Daoy (cell line): ENCODE results near the gene FHIT. TPM values are rescaled to one million over a fixed set of nuclear protein-coding genes. Genes with fewer than 3 reads are reported as not detected.
A peak's percentile ranks its signal among the peaks of the same experiment; 100 is the strongest.

ENCODE experiments used
- DNase-seq: peaks from one replicate; pipeline ENCODE4 v3.0.0-alpha.2; 2015; ENCODE audit warnings: low read depth
- total RNA-seq: library from RNA; depleted of rRNA; stranded (reverse); fragments of >200 nt; shearing (Covaris generic); gene quantifications from 2 replicates; pipeline ENCODE4 v1.2.3, GENCODE V29; 2014; rRNA removed

The FHIT gene
- not detected in 2 replicates for total RNA-seq

DNA sequence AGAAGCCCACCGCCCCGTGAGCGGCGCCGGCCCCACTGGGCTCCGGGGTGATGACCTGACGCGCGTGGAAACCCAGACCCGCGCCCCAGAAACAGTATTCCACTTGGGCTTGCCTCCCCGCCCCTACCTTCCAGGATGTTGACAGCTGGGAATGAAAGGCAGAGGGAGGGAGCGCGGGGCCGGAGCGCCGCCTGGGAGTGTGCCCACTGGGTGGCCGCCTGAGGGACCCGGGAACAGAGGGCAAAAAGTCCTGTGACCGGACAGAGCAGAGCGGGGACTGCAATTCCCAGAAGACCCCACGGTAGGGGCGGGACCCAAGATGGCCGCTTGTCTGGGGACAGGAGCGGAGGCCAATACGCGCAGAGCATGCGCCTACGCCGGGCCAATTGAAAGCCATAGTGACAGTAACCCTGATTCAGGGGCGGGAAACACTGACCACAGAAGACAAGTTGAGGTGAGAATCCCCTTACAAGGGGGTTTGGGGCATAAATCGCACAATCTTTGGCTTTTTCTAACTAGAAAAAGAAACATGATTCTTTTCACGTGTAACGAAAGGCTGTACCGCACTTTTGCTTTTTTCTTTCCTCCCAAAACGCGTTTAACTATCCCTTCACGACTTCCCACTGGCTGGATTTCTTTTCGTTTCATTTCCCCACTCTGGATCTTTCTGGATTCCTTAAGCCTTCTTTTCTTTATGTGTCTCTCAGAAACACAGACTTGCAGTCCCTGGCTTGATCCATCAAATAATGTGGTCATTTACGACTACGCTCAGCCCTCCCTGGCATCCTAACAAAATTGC lies at the start of gene FHIT:
TSS of gene FHIT (minus strand) at position 279 of the 799 bp plus-strand sequence.
- DNase-seq: peak; percentile 93

DNA sequence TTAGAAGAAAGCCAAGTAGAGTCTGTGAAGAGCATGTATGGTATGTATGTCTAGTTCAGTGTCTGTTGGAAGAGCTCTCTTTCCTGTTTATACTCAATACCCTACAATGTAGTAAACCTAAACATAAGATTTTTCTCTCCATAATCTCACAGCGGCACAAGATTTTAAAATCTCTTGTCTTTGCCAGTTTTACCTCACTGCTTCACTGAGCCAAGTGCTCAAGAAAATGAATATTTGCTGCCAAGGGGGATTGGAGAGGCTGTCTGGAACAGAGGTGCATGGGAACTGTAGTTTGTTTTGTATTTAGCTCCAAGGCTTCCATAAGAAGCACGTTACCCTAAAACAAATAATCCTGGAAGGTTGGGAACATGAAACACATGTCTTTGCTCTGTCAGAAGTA lies 49.5 kb upstream of the FHIT start:
- no peak for DNase-seq

DNA sequence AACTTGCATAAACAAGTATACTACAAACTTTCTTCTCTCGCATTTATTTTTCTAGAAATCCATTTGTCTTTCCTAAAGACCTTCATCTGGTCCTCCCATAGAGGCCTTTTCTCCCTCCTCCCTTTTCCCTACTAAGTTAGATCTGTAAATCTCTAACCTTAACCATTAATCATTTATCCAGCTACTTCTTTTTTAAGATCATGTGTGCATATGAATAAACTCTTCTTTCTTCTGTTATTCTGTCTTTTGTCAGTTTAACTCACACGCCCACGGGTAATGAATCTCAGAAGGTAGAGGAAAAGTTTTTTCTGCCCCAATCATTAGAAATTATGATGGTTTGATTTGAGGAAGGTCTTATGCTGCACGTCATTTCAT lies 48.7 kb upstream of the FHIT start:
- DNase-seq: no peak

DNA sequence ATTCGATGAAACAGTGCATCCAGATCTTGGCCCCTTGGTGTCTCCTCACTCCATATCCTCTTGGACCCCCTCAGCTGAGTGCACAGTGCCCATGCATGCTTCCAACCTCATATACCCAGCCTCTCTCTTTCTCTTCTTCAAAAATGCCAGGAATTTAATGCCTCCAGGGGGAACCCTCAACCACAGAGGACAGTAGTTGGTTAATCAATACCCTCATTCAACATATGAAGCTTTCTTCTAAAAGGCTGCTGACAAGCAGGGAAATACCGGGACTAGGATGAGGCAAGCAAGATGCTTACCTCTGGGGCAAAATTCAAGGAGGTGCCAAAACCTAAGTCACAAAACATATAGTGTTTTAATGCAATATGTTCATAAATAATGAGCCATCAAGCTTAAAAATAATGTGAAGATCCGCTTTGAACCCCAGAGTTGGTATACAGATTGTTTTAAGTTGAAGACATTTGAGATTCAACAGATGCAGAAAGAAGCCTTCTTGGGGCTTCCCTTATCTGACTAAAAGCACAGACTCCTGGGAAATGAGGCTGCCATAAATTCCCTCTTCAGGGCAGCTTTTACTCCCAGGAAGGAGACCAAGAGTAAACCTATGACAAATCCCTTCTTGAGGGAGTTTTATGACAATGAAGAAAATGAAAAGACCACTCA lies 48.2 kb upstream of the FHIT start:
- DNase-seq: no peak

DNA sequence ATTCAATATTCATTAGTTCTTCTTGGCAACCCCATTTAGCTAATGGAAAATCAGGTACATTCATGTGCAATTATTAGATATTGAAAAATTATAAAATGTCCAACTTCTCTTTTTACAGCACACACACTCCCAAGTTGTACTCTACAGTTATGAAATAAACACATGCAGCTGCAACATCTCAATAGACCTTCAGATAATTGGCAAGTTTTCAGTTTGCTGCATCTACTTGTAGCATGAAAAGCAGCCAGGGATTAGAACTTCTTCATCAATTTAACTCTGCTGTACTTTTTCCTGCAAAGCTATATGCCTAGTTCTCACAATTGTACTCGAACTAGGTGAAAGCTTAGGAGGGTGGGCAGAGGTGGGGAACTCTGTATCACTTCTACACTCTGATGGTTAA lies 46.6 kb upstream of the FHIT start:
- no peak for DNase-seq

DNA sequence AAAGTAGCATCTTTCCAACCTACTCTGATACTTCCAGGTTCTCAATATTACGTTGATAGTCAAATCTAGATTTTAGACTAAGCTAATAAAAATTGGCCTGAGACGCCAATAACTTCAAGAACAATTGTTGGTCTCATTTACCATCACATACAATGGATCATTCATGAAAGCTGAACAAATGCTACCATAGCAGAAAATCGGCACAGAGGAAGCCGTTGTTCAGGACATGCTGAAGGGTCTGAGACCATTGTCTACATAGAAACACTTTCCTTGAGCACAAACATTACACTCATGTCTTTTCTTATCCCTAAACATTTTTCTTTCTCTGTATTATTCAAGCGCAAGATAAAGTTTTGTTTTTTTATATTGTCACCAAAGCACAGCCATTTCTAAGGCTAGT lies 37.2 kb upstream of the FHIT start:
- DNase-seq: no peak

DNA sequence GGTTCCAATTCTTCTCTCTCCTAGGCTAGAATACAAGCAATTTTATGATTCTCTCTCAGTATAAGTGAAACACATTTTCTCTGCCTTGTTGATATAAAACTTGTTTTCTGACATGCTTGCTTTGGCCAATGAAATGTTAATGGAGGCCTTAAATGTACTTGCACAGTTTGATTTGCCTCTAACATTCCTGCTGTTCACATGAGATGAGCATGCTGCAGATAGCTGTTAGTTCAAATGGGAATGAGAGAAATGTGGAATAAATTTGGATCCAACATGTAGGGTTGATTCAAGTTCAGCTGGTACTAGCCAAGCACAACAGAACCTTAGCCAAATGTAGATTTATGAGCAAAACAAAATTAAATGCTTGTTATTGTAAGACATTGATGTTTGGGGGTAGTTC lies 32.6 kb upstream of the FHIT start:
- DNase-seq: no peak

DNA sequence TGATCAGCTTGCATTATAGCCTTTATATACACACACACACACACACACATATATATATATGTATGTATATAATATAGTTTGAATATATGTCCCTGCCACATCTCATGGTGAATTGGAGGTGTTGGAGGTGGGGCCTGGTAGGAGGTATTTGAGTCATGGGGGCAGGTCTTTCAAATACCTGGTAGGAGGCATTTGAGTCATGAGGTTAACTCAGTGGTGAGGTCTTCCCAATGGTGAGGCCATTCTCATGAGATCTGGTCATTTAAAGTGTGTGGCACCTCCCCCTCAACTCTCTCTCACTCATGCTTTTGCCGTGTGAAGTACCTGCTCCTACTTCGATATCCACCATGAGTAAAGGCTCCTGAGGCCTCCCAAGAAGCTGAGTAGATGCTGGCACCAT lies 27.5 kb upstream of the FHIT start:
- DNase-seq: no peak

DNA sequence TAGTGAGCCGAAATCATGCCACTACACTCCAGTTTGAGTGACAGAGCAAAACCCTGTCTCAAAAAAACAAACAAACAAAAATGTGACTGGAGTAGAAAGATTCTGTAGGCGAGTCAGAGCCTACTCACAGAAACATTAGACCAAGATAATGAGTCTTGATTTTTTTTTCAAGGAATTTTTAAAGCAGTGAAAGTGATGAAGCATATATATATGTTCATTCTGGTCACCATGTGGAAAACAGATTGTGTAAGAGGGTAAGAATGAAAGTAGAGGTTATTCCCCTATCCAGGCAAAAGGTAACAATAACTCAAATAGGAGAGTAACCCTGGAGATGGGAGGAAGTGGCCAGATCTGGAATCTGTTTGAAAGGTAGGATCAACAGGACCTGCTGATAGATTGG lies 26.2 kb upstream of the FHIT start:
- no peak for DNase-seq

DNA sequence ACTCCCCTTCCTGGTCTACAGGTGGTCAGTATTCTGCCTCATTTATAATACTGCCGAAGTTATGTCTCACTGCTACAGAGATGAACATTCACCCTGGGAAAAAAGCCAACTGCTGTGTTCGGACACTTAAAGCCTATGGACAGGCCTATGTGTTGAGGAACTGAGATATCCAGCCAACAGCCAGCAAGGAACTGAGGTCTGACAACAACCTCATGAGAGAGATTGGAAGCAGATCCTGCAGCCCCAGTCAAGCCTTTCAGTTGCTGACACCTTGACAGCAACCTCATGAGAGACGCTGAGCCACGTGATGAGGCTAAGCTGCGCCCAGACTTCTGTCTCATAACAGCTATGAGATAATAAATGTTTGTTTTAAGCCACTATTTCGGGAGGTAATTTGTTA lies 18.2 kb upstream of the FHIT start:
- no peak for DNase-seq

DNA sequence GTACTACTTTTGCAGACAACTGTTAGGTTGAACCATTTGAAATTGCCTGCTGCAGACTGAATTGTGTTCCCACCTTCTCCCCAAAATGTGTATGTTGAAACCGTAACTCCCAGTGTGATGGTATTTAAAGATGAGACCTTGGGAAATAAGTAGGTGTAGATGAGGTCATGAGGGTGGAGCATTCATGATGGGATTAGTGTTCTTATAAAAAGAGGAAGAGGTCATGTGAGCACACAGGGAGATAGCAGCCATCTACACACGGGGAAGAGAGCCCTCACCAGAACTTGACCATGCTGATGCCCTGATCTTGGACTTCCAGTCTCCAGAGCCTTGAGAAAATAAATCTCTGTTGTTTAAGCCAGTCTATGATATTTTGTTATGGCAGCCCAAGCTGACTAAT lies 17.4 kb upstream of the FHIT start:
- DNase-seq: no peak

DNA sequence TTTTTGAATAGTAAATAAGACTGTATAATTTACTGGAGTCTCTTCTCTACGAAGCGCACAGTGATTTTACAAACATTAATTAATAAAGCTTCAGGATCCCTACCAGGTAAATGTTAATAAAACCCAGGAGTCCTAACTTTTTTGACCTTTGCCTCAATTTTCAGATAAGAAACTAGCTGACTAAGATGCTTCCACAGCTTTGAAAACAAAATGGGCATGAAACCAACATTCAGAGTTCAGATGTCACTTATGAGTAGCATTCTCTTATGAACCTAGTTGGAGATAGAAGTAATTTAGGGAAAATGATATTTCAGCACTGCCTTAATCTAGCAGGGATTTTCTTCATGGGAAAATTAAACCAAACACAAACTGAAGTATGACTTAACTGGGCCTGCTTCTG lies 13.0 kb upstream of the FHIT start:
- no peak for DNase-seq

DNA sequence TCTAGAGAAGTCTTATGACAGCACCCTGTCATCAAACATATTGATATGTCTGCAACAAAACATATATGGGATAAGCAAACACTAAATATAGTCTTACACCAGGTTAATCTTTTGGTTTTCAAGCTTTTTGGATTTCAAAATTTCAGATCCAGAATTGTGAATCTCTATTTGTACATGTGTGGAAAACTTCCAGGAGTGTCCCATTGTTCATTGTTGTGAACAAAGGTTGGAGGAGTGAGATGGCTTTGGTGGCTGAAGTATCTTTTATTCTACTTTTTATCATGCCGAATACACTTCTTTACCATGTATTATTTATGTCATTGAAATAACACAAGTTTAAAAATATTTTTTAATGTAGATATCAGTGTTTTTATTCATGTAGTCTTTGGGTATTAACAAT lies 5.9 kb upstream of the FHIT start:
- no peak for DNase-seq

DNA sequence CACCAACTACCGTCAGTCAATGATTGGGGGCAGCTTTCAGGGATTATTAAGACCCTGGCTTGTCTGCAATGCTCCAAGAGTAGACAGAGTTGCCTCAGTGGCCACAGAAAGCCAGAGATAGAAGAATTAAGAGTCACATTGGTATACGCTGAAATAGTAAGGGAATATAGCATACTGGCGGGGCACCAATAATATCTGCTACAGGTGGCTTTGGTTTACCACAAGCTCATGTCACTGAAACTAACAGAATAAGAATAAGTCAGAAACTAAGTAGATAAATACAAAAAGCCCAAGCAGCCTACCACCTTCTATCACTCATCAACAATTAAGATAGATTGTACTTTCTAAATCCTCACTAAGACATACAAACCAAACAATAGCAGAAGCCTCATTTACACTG lies 2.5 kb upstream of the FHIT start:
- no peak for DNase-seq

DNA sequence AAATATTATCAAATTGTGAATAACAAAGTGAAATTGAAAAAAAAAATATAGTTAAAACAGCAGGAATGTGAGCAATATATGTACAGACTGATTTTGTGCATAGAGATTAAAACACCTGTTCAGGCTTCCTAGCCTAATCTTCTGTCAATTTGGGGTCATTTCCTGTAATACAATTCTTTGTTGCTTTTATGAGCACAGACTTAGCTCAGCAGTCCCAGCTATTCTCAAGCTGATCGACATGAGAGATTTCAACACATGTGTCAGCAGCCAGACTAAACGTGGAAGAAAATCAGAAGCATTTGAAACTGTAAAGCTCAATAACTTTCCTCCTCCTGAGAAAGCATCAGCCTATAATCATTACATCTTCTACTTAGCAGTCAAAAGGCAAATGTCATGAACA lies 1.6 kb upstream of the FHIT start:
- no peak for DNase-seq

DNA sequence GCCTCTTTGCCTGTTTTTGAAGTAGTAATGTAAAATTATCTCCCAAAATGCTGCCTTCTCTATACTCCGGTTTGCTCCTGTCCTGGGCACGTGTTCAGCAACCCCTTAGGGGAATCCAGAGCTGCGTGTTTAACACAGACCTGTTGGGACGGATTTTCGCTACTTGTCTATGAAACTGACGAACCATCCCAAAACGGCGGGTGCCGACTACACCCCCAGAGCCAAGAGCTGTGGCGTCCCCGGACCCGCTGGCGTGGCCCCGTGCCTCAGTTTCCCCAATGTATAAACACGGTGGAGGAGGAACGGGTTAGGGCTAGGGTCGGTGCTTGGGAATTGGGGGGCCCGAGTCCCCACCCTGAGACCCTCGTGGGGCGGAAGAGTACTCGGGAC lies 473 bp downstream of the FHIT start:
- DNase-seq: peak; percentile 15

DNA sequence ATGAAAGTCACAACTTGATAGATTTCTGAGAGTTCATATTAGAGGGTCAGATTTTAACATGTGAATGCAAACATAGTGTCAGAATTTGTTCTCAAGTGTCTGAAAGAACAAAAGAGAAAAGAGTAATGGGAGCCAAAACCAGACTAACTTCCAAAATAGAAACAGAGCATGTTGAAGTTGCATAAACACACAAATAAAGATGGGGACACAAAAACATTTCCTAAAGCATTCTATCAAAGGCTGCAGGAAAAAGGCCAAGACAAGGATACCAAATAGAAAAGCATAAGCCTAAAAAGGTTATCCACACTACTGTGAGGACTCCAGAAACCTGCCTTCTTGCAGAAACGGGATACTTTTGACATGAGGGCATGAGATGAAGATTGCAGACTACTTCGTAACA lies 2.8 kb downstream of the FHIT start:
- DNase-seq: no peak

DNA sequence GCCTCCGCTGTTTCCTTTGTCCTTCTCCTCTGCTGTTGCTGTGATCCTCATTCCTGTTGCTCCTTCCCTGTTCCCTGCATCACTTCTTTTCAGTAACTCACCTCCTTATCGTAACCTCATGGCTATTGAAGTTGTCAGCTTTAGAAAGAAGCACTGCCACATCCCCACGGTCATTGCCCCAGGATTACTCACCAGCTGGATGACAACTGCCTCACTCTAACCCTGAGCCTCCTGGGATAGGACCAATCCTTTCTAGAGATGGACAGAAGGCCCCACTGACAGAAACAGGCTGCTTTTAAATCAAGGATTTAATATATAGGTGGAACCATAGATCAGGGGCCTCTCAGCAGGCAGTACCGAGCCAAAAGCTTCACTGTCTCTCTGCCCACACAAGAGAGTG lies 4.1 kb downstream of the FHIT start:
- no peak for DNase-seq

DNA sequence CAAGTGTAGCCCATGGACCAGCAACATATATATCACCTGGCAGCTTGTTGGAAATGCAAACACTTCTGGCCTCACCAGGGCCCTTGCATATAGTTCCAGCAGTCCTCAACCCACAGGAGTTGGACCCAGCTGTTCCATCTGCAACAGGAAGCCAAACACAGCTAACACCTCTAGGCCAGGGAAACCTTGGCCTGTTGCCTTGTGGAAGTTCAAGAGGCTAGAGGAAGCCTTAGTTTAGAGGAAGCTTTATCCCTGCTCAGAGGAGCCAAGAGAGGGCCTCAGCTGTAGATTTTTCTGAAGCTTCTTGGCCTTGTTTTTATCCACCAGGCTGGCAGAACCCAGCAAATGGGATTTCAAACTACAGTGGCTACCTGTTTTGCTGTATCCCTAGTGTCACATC lies 11.4 kb downstream of the FHIT start:
- DNase-seq: no peak

DNA sequence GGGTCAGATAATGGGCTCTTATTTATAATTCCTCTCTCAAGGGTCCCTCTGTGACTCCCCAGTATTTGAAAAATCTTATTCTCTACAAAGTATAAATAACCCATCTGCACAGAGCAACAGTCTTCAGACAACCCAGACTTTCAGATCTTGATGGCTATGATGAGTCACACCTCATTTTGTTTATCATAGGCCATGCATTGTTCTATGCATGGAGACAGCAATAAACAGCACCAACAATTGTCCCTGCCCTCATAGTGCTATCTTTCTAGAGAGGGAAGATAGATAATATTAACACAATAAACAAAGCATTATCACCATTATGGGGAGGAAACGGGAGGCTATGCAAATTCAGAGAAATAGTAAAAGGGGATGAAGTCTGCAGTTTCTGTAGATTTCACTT lies 13.4 kb downstream of the FHIT start:
- no peak for DNase-seq

DNA sequence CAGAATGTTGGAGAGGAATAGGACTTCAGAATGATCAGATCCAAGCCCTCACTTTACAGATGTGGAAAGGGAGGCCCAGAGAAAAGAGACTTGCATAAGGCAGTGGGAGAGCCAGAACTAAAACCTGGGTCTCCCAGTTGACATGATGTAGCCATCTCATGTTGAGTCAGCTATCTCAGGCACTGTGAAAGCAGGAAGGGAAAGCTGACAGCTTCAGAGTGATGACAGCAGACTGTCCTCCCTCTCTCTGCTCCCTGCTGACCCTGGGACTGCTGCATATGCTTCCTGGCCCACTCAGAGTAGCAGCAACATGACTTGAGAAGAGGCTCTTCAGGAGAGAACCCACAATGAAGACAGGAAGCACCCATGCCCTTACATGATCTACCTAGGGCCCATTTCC lies 14.7 kb downstream of the FHIT start:
- no peak for DNase-seq

DNA sequence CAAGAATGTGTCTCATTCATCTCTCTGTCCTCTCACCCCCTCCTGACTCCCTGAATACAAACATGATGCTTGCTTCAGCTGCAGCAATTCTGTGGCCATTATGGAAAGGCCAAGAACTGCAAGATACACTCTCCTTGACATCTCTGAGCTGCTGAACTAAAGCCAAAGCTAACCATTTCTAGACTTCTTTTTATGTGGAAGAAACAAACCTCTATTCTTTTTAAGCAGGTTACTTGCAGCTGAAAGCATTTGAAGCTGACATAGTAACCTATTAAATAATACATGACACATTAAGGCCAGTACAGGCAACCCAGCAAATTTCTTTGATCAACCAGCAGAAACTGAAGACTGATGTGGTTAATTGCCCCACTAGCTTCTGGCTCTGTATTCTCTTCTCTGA lies 17.5 kb downstream of the FHIT start:
- DNase-seq: no peak

DNA sequence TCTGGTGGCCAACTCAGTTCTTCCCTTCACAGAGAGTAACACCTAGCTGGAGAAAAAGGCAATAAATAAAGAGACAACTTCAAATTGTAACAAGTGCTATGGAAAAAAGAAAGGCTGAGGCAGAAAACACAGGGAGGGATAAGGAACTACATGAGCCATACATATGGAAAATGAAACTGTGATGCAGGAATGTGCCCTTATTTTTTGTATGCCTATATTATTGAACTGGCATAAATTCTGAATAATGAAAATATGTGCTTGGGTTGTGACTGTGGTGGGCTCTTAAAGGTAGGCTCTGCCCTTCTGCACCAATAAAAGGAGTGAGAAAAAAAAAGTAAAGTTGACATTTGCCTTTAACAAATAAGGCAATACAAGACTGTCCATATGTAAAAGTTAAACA lies 19.6 kb downstream of the FHIT start:
- no peak for DNase-seq

DNA sequence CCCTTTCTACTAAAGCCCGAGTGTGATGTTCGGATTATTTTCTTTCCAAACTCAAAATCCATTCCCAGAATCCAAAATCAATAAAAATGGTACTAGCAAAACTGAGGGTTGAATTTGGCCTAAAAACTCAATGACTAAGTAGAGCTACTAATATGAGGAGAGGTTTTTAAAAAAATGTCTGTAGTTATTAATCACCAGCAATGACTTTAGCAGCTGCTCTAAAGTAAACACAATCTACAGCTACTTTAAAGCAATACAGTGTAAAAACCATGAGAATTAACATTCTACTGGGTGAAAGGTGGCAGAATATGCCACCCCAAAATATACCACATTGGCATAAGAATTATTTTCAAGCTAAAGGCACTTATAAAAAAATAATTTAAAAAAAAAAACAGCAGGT lies 23.5 kb downstream of the FHIT start:
- no peak for DNase-seq
